CD14-positive monocyte (primary cell): ENCODE results near the gene SOX3. TPM values are rescaled to one million over a fixed set of nuclear protein-coding genes. Genes with fewer than 3 reads are reported as not detected.

Experiments used
- DNase-seq, 3 donors: peaks; one replicate each; pipeline ENCODE4 v3.0.0-alpha.2; 2011 to 2022
- H2AFZ ChIP-seq: 2 replicates; pipeline ENCODE4 v1.6.0; 2012; ENCODE audit warnings: mild to moderate bottlenecking, low read depth, low read length, inconsistent platforms; ENCODE audit not compliant: insufficient read depth, poor library complexity, severe bottlenecking
- H3K27ac ChIP-seq, 2 donors: 1 replicate in 1 of 2; 2 replicates in 1 of 2; pipeline ENCODE4 v1.5.1; 2012 to 2013; ENCODE audit warnings: low read length in 2 of 2, control low read depth in 1 of 2, inconsistent platforms in 1 of 2, low read depth in 1 of 2, mild to moderate bottlenecking in 1 of 2
- H3K27me3 ChIP-seq, 2 donors: one replicate each; pipeline versions ENCODE4 v1.6.0 to v1.6.1; 2011 to 2013; ENCODE audit warnings: low read length in 2 of 2; ENCODE audit not compliant: control insufficient read depth in 2 of 2, insufficient read depth in 2 of 2
- H3K36me3 ChIP-seq, 2 donors: replicated peaks in 1 of 2; 1 replicate in 1 of 2; 2 replicates in 1 of 2; pipeline versions ENCODE4 v1.5.1 to v1.6.1; 2012 to 2013; ENCODE audit warnings: low read length in 2 of 2, control low read depth in 1 of 2, inconsistent platforms in 1 of 2, mild to moderate bottlenecking in 1 of 2; ENCODE audit not compliant: insufficient read depth in 2 of 2, control insufficient read depth in 1 of 2
- H3K4me1 ChIP-seq, 2 donors: 1 replicate in 1 of 2; 2 replicates in 1 of 2; pipeline versions ENCODE4 v1.5.1 to v1.6.1; 2012 to 2013; ENCODE audit warnings: low read length in 2 of 2, control low read depth in 1 of 2, inconsistent platforms in 1 of 2, mild to moderate bottlenecking in 1 of 2, moderate library complexity in 1 of 2; ENCODE audit not compliant: insufficient read depth in 2 of 2, control insufficient read depth in 1 of 2
- H3K4me2 ChIP-seq: replicated peaks from 2 replicates; pipeline ENCODE3; 2012; ENCODE audit warnings: low read length, moderate library complexity, mild to moderate bottlenecking; ENCODE audit not compliant: poor library complexity, severe bottlenecking; ENCODE audit errors: extremely low read depth
- H3K4me3 ChIP-seq, 3 experiments: fragments of 200-600 bp in 1 of 3; sonication (generic) in 1 of 3; replicated peaks in 1 of 3; 1 replicate in 2 of 3; 2 replicates in 1 of 3; pipeline ENCODE4 v1.5.1; 2011 to 2013; ENCODE audit warnings: low read length in 3 of 3, mild to moderate bottlenecking in 3 of 3, control low read depth in 2 of 3, low read depth in 2 of 3, inconsistent platforms in 1 of 3, moderate library complexity in 1 of 3
- H3K79me2 ChIP-seq: 2 replicates; pipeline ENCODE4 v1.6.0; 2012; ENCODE audit warnings: mild to moderate bottlenecking, control low read depth, inconsistent platforms, low read length, moderate library complexity; ENCODE audit not compliant: insufficient read depth
- H3K9ac ChIP-seq: 2 replicates; pipeline ENCODE4 v1.6.0; 2017; ENCODE audit warnings: low read length, mild to moderate bottlenecking; ENCODE audit not compliant: insufficient read depth, poor library complexity, severe bottlenecking
- H3K9me3 ChIP-seq, 2 donors: replicated peaks in 1 of 2; 1 replicate in 1 of 2; 2 replicates in 1 of 2; pipeline versions ENCODE4 v1.5.1 to v1.6.1; 2012 to 2013; ENCODE audit warnings: low read length in 2 of 2, control low read depth in 1 of 2; ENCODE audit not compliant: control insufficient read depth in 1 of 2, insufficient read depth in 1 of 2
- H4K20me1 ChIP-seq: 2 replicates; pipeline ENCODE4 v1.6.0; 2012; ENCODE audit warnings: mild to moderate bottlenecking, low read length, control low read depth, moderate library complexity; ENCODE audit not compliant: insufficient read depth
- H3K27ac Mint-ChIP-seq, 7 donors: one replicate each; pipeline ENCODE4 v1.8.0; 2020; ENCODE audit warnings: mild to moderate bottlenecking in 7 of 7, mixed read lengths in 7 of 7, moderate library complexity in 6 of 7, inconsistent platforms in 2 of 7
- H3K27me3 Mint-ChIP-seq, 3 donors: one replicate each; pipeline ENCODE4 v1.8.0; 2021 to 2022; ENCODE audit warnings: low read depth in 3 of 3, mild to moderate bottlenecking in 3 of 3, mixed read lengths in 3 of 3, moderate library complexity in 3 of 3, inconsistent platforms in 1 of 3
- H3K36me3 Mint-ChIP-seq, 2 donors: one replicate each; pipeline ENCODE4 v1.8.0; 2020; ENCODE audit warnings: mixed read lengths in 2 of 2, inconsistent platforms in 1 of 2, mild to moderate bottlenecking in 1 of 2
- H3K4me1 Mint-ChIP-seq: one replicate; pipeline ENCODE4 v1.8.0; 2020; ENCODE audit warnings: mild to moderate bottlenecking, mixed read lengths
- H3K4me3 Mint-ChIP-seq, 2 donors: one replicate each; pipeline ENCODE4 v1.8.0; 2020; ENCODE audit warnings: mild to moderate bottlenecking in 2 of 2, mixed read lengths in 2 of 2, moderate library complexity in 1 of 2
- H3K9me3 Mint-ChIP-seq, 7 donors: one replicate each; pipeline ENCODE4 v1.8.0; 2020 to 2022; ENCODE audit warnings: mixed read lengths in 7 of 7, mild to moderate bottlenecking in 6 of 7, moderate library complexity in 6 of 7, inconsistent platforms in 2 of 7
- WGBS: methylation state at CpG from one replicate; pipeline ENCODE4 v1.1.5; 2013; ENCODE audit warnings: missing lambda C conversion rate; ENCODE audit not compliant: insufficient coverage; 5-methylcytosine and 5-hydroxymethylcytosine counted together
- intact Hi-C, 2 donors: fragments of 100-400 bp; cut with micrococcal nuclease; formaldehyde crosslinking; loops; one replicate each; pipeline versions ENCODE4 v1.15.0 to v1.15.1; 2023
- polyA plus RNA-seq, 3 donors: library from polyadenylated mRNA; depleted of rRNA in 1 of 3; unstranded in 2 of 3; stranded (reverse) in 1 of 3; fragments of 300-500 nt in 2 of 3; fragments of >200 nt in 1 of 3; fragmentation: Illumina TruSeq in 2 of 3; gene quantifications; 1 replicate in 2 of 3; 2 replicates in 1 of 3; pipeline ENCODE4 v1.2.3, GENCODE V29; 2012 to 2021
- TF ChIP-seq, protein P1 (sequence below): fragments of 200-600 bp; IDR thresholded peaks from one replicate; pipeline ENCODE4 v1.8.0; 2022; ENCODE audit warnings: antibody characterized with exemption, mild to moderate bottlenecking

SOX3 gene
- polyA plus RNA-seq, 3 donors = not detected

DNA sequence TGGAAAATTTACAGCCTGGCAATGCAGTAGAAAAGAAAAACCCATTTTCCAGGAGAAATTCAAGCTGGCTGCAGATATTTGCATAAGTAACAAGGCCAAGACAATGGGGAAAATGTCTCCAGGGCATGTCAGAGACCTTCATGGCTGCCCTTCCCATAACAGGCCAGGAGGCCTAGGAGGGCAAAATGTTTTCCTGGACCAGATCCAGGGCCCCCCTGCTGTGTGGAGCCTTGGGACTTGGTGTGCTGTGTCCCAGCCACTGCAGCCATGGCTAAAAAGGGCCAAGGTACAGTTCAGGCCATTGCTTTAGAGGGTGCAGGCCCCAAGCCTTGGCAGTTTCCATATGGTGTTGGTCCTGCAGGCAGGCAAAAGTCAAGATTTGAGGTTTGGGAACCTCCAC lies 29.8 kb downstream of the SOX3 start:
- no peak for DNase-seq
- Histone ChIP-seq H3K4me3 (no peak overlapping the region), H2AFZ (no peak overlapping the region), H3K36me3 (no peaks in the 10 kb centered on the region), H3K4me2 (no peak overlapping the region), H3K4me1 (no peaks in the 10 kb centered on the region), H4K20me1 (no peaks in the 10 kb centered on the region), H3K27me3 (no peaks in the 10 kb centered on the region), H3K9ac (no peak overlapping the region), H3K9me3 (peaks cover 9 to 16% of the 10 kb centered on the region in 2 donors), H3K79me2 (no peaks in the 10 kb centered on the region), H3K27ac (no peak overlapping the region)
- Mint-ChIP-seq H3K4me3 (no peak overlapping the region), H3K27me3 (no peaks in the 10 kb centered on the region), H3K9me3 (peaks cover 5 to 16% (median 8%) of the 10 kb centered on the region in 7 donors), H3K4me1 (no peaks in the 10 kb centered on the region), H3K36me3 (no peaks in the 10 kb centered on the region), H3K27ac (no peak overlapping the region)
- intact Hi-C loops = no loop called here
- TF ChIP-seq, protein P1, sequence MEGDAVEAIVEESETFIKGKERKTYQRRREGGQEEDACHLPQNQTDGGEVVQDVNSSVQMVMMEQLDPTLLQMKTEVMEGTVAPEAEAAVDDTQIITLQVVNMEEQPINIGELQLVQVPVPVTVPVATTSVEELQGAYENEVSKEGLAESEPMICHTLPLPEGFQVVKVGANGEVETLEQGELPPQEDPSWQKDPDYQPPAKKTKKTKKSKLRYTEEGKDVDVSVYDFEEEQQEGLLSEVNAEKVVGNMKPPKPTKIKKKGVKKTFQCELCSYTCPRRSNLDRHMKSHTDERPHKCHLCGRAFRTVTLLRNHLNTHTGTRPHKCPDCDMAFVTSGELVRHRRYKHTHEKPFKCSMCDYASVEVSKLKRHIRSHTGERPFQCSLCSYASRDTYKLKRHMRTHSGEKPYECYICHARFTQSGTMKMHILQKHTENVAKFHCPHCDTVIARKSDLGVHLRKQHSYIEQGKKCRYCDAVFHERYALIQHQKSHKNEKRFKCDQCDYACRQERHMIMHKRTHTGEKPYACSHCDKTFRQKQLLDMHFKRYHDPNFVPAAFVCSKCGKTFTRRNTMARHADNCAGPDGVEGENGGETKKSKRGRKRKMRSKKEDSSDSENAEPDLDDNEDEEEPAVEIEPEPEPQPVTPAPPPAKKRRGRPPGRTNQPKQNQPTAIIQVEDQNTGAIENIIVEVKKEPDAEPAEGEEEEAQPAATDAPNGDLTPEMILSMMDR = no peak

DNA sequence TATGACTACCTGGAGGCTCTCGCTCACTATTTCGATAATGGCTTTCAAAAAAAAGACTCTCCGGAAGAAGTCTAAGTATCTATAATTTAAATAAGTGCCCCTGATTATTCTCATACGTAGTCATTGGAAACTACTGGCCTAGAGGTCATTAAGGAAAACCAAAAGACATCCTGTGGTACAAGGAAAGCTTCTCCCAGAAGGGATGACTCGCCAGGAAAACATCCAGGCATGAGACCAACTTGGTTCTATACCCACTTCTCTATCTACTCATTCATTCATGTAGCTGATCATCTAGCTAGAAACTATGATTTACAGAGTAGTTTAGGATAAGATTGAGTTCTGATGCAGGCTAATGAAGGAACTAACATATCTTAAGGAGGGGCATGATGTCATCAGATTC lies 37.7 kb downstream of the SOX3 start:
- Histone ChIP-seq H3K79me2 (no peaks in the 10 kb centered on the region), H3K9me3 (no peaks in the 10 kb centered on the region), H3K4me1 (no peaks in the 10 kb centered on the region), H3K4me2 (no peak overlapping the region), H3K36me3 (no peaks in the 10 kb centered on the region), H3K27ac (no peak overlapping the region), H3K4me3 (no peak overlapping the region), H3K9ac (no peak overlapping the region), H3K27me3 (no peaks in the 10 kb centered on the region), H2AFZ (no peak overlapping the region), H4K20me1 (no peaks in the 10 kb centered on the region)
- intact Hi-C loops = no loop called here
- Mint-ChIP-seq H3K27ac (no peak overlapping the region), H3K36me3 (no peaks in the 10 kb centered on the region), H3K27me3 (no peaks in the 10 kb centered on the region), H3K4me1 (no peaks in the 10 kb centered on the region), H3K4me3 (no peak overlapping the region), H3K9me3 (peaks cover 0 to 6% (median 0%) of the 10 kb centered on the region in 7 donors)
- DNase-seq = no peak
- WGBS = 100% methylated on average over 1 of the region's 5 CpGs
- TF ChIP-seq, protein P1 = no peak

Other genes with a start within 250 kb of the SOX3 start
- gene LINC00632, start 204.7 kb upstream of the SOX3 start, polyA plus RNA-seq = not detected